Liver (tissue), 9 donors: Measurements from ENCODE around the gene INSR. TPM values are rescaled to one million over a fixed set of nuclear protein-coding genes. Genes with fewer than 3 reads are reported as not detected.

Experiments used
- DNase-seq: peaks from one replicate; pipeline ENCODE4 v3.0.0-alpha.2; 2017; ENCODE audit warnings: low spot score
- H3K27ac ChIP-seq, 2 donors: one replicate each; pipeline ENCODE4 v1.7.0; 2013; ENCODE audit warnings: inconsistent platforms in 2 of 2, low read length in 2 of 2, control low read depth in 1 of 2, low read depth in 1 of 2, mild to moderate bottlenecking in 1 of 2
- H3K27me3 ChIP-seq, 4 donors: one replicate each; pipeline versions ENCODE4 v1.6.1 to v1.7.0; 2013; ENCODE audit warnings: low read length in 3 of 4, inconsistent platforms in 1 of 4, mild to moderate bottlenecking in 1 of 4, moderate library complexity in 1 of 4; ENCODE audit not compliant: control insufficient read depth in 4 of 4, insufficient read depth in 4 of 4
- H3K36me3 ChIP-seq, 4 donors: one replicate each; pipeline versions ENCODE4 v1.6.1 to v1.7.0; 2013; ENCODE audit warnings: low read length in 3 of 4, mild to moderate bottlenecking in 3 of 4, low read depth in 1 of 4, moderate library complexity in 1 of 4; ENCODE audit not compliant: control insufficient read depth in 4 of 4, insufficient read depth in 3 of 4
- H3K4me1 ChIP-seq, 4 donors: one replicate each; pipeline versions ENCODE4 v1.6.1 to v1.7.0; 2013; ENCODE audit warnings: low read length in 3 of 4, mild to moderate bottlenecking in 3 of 4, moderate library complexity in 1 of 4; ENCODE audit not compliant: control insufficient read depth in 4 of 4, insufficient read depth in 4 of 4
- H3K4me3 ChIP-seq, 3 donors: one replicate each; pipeline versions ENCODE4 v1.6.1 to v1.7.0; 2013; ENCODE audit warnings: low read length in 3 of 3, control low read depth in 1 of 3, low read depth in 1 of 3, mild to moderate bottlenecking in 1 of 3
- H3K9ac ChIP-seq, 2 donors: one replicate each; pipeline ENCODE4 v1.7.0; 2013; ENCODE audit warnings: low read length in 2 of 2, mild to moderate bottlenecking in 2 of 2, moderate library complexity in 2 of 2, control low read depth in 1 of 2, low read depth in 1 of 2
- H3K9me3 ChIP-seq, 4 donors: one replicate each; pipeline versions ENCODE4 v1.6.1 to v1.7.0; 2013; ENCODE audit warnings: low read length in 3 of 4; ENCODE audit not compliant: control insufficient read depth in 4 of 4
- ATF3 ChIP-seq: IDR thresholded peaks from 2 replicates; pipeline ENCODE4 v1.6.1; 2016; ENCODE audit warnings: antibody characterized with exemption
- EGR1 ChIP-seq, 2 donors: IDR thresholded peaks; 2 replicates each; pipeline ENCODE4 v1.6.1; 2016 to 2018; ENCODE audit warnings: antibody characterized with exemption in 2 of 2, low read depth in 2 of 2
- FOXA2 ChIP-seq: IDR thresholded peaks from 2 replicates; pipeline ENCODE4 v1.6.1; 2016; ENCODE audit warnings: antibody characterized with exemption
- GABPA ChIP-seq, 2 donors: IDR thresholded peaks in 1 of 2; conservative IDR thresholded peaks in 1 of 2; 2 replicates each; pipeline ENCODE4 v1.6.1; 2016; ENCODE audit warnings: antibody characterized with exemption in 2 of 2, mild to moderate bottlenecking in 1 of 2, moderate library complexity in 1 of 2
- HNF4A ChIP-seq, 2 donors: conservative IDR thresholded peaks; 2 replicates each; pipeline ENCODE4 v1.6.1; 2016; ENCODE audit warnings: antibody characterized with exemption in 2 of 2, mild to moderate bottlenecking in 2 of 2
- HNF4G ChIP-seq: IDR thresholded peaks from 2 replicates; pipeline ENCODE4 v1.6.1; 2016; ENCODE audit warnings: antibody characterized with exemption
- JUND ChIP-seq, 2 donors: IDR thresholded peaks; 2 replicates each; pipeline ENCODE4 v1.6.1; 2016; ENCODE audit warnings: antibody characterized with exemption in 2 of 2
- MAX ChIP-seq: IDR thresholded peaks from 2 replicates; pipeline ENCODE4 v1.6.1; 2016; ENCODE audit warnings: antibody characterized with exemption
- NR2F2 ChIP-seq: IDR thresholded peaks from 2 replicates; pipeline ENCODE4 v1.6.1; 2016; ENCODE audit warnings: antibody characterized with exemption
- RAD21 ChIP-seq, 2 donors: IDR thresholded peaks; 2 replicates each; pipeline ENCODE4 v1.6.1; 2016; ENCODE audit warnings: antibody characterized with exemption in 2 of 2, mild to moderate bottlenecking in 2 of 2
- RXRA ChIP-seq, 2 donors: IDR thresholded peaks; 2 replicates each; pipeline ENCODE4 v1.6.1; 2017 to 2018; ENCODE audit warnings: antibody characterized with exemption in 2 of 2, mild to moderate bottlenecking in 1 of 2
- SP1 ChIP-seq: IDR thresholded peaks from 2 replicates; pipeline ENCODE4 v1.6.1; 2018; ENCODE audit warnings: antibody characterized with exemption, mild to moderate bottlenecking
- TAF1 ChIP-seq: conservative IDR thresholded peaks from 2 replicates; pipeline ENCODE4 v1.6.1; 2016; ENCODE audit warnings: antibody characterized with exemption, mild to moderate bottlenecking
- YY1 ChIP-seq: IDR thresholded peaks from 2 replicates; pipeline ENCODE4 v1.6.1; 2016; ENCODE audit warnings: antibody characterized with exemption, mild to moderate bottlenecking
- WGBS: extraction: QIAGEN DNeasy Blood & Tissue Kit; methylation state at CpG from one replicate; pipeline ENCODE4 v1.1.7; 2013; 5-methylcytosine and 5-hydroxymethylcytosine counted together
- polyA plus RNA-seq, 2 donors: library from polyadenylated mRNA; stranded (reverse) in 1 of 2; unstranded in 1 of 2; fragments of 200-250 nt in 1 of 2; fragments of >200 nt in 1 of 2; fragmentation: Nextera tagmentation in 1 of 2; extraction: Ambion mirVana in 1 of 2; gene quantifications; one replicate each; pipeline versions ENCODE4 v1.2.1 to v1.2.3, GENCODE V29; 2013 to 2015
- total RNA-seq, 2 donors: library from RNA; depleted of rRNA; stranded (reverse); fragments of >200 nt; gene quantifications; one replicate each; pipeline ENCODE4 v1.2.3, GENCODE V29; 2014
- donor health status: healthy.
- donor health status: healthy.
- donor health status: healthy.
- donor health status: healthy.
- donor health status: healthy.

INSR gene
- total and polyA plus RNA-seq, 4 donors, result 16.5 to 97.5 (median 50.8) TPM

GRCh38 chr19:7161292-7161691 is 132.9 kb downstream of the INSR start:
- peaks cover 7 to 43% (median 34%) of the 10 kb centered on the region in 4 donors for H3K36me3 ChIP-seq
- H3K9ac ChIP-seq, result no peak overlapping the region
- no peak overlapping the region for H3K27ac ChIP-seq
- DNase-seq, result no peak
- TF ChIP-seq RXRA (IDR thresholded peaks at IDR 0.05) (no peak), TAF1 (no peak), HNF4G (no peak), NR2F2 (no peak), EGR1 (IDR thresholded peaks at IDR 0.05; ENCODE audit: low read depth in 2 of 2) (no peak), FOXA2 (no peak)
- H3K27me3 ChIP-seq, result no peaks in the 10 kb centered on the region
- H3K4me3 ChIP-seq, result no peak overlapping the region
- 85% methylated on average over 4 of the region's 4 CpGs for WGBS
- H3K9me3 ChIP-seq, result no peaks in the 10 kb centered on the region
- no peaks in the 10 kb centered on the region for H3K4me1 ChIP-seq

DNA sequence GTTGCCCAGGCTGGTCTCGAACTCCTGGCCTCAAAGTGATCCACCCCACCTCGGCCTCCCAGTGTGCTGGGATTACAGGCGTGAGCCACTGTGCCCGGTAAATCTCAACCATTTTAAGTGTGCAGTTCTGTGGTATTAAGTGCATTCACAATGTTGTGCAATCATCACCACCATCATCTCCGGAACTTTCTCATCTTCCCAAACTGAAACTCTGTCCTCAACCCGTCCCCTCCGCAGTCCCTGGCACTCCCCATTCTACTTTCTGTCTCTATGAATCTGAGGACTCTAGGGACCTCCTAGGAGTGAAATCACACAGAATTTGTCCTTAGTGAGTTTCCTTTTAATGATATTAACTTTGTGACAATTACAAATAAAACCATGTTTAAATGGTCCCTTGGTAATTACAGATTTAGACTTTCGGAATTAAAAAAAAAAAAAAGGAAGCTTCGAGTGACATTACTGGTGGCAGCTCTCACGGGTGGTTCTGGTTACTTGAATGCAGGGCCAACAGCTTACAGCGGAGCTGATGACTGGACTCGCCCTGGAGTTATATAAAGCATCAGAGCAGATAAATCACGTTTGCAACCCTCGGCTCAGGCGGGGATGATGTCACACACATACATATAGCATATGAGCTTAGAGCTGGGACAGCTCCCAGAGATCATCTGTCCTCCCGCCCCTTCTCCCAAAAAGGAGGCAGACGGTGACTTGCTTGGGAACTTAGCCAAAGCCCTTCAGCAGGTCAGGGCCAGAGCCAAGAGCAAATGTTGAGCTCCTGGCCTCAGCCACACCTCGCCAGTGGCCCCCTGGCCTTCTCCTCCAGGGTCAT is 134.9 kb downstream of the INSR start:
- no peak for DNase-seq
- H3K27ac ChIP-seq, result no peak overlapping the region
- WGBS, result 85% methylated on average over 18 of the region's 18 CpGs
- H3K27me3 ChIP-seq, result no peaks in the 10 kb centered on the region
- H3K9me3 ChIP-seq, result no peaks in the 10 kb centered on the region
- H3K4me3 ChIP-seq, result no peak overlapping the region
- H3K36me3 ChIP-seq, result peaks cover 10 to 37% (median 28%) of the 10 kb centered on the region in 4 donors
- no peak overlapping the region for H3K9ac ChIP-seq
- no peaks in the 10 kb centered on the region for H3K4me1 ChIP-seq
- no peak for TF ChIP-seq YY1
- no peak for TF ChIP-seq MAX
- TF ChIP-seq RAD21 (IDR thresholded peaks at IDR 0.05), result no peak
- TF ChIP-seq JUND (IDR thresholded peaks at IDR 0.05), result peak in 1 of 2 donors; percentile 14
- no peak for TF ChIP-seq RXRA (IDR thresholded peaks at IDR 0.05)

DNA sequence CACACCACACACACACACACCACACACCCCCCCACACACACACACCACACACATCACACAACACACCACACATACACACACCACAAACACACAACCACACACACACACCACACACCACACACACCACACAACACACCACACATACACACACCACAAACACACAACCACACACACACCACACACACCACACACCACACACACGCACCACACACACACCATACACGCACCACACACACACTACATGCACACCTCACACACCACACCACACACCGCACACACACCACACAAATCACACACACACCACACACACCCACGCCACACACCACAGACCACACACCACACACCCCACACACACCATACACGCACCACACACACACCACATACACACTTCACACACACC is 141.2 kb downstream of the INSR start:
- 81% methylated on average over 5 of the region's 5 CpGs for WGBS
- TF ChIP-seq HNF4A (conservative IDR thresholded peaks at IDR 0.05), result no peak
- no peak for TF ChIP-seq GABPA (IDR thresholded peaks at IDR 0.05 in 1 of 2, conservative IDR thresholded peaks at IDR 0.05 in 1 of 2)
- no peak for TF ChIP-seq SP1
- no peak for TF ChIP-seq ATF3
- no peak for DNase-seq
- H3K27me3 ChIP-seq, result no peaks in the 10 kb centered on the region
- H3K9me3 ChIP-seq, result no peaks in the 10 kb centered on the region
- H3K4me1 ChIP-seq, result peaks cover 4 to 15% (median 11%) of the 10 kb centered on the region in 4 donors
- no peak overlapping the region for H3K27ac ChIP-seq
- no peak overlapping the region for H3K9ac ChIP-seq
- no peak overlapping the region for H3K4me3 ChIP-seq
- H3K36me3 ChIP-seq, result peaks cover 7 to 18% (median 14%) of the 10 kb centered on the region in 4 donors

DNA sequence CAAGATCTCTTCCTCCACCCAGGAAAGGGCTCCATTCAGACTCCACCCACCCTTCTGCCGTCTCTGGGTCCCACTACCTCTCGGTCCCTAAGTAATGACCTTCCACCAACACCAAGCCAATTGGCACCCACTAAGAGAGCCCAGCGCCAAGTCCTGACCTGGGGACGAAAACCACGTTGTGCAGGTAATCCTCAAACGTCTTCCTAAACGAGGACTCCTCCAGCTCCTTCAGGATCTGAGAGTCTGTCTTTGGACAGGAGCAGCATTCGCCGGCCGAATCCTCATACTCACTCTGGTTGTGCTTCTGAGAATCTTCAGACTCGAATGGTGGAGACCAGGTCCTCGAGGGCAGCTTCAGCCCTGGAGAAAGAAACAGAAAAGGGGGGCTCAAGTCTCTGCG is 141.6 kb downstream of the INSR start:
- DNase-seq, result no peak
- no peaks in the 10 kb centered on the region for H3K9me3 ChIP-seq
- H3K4me3 ChIP-seq, result no peak overlapping the region
- H3K4me1 ChIP-seq, result peaks cover 4 to 15% (median 11%) of the 10 kb centered on the region in 4 donors
- peak overlapping the region in 1 of 2 donors; percentile 57 for H3K27ac ChIP-seq
- H3K36me3 ChIP-seq, result peaks cover 5 to 16% (median 12%) of the 10 kb centered on the region in 4 donors
- H3K9ac ChIP-seq, result no peak overlapping the region
- TF ChIP-seq RXRA (IDR thresholded peaks at IDR 0.05), result peak in 1 of 2 donors; percentile 28
- TF ChIP-seq NR2F2, result no peak
- no peaks in the 10 kb centered on the region for H3K27me3 ChIP-seq
- 36% methylated on average over 13 of the region's 13 CpGs for WGBS
